Placental pericyte (primary cell): Measurements from ENCODE around the gene NBPF15. TPM values are rescaled to one million over a fixed set of nuclear protein-coding genes. Genes with fewer than 3 reads are reported as not detected.

ENCODE experiments used
- small RNA-seq: library from RNA; depleted of rRNA; stranded (forward); fragments of <200 nt; gene quantifications from one replicate; pipeline ENCODE3, GENCODE V24; 2012; ENCODE audit warnings: low replicate concordance
- total RNA-seq: library from RNA; depleted of rRNA; stranded (reverse); fragments of >200 nt; gene quantifications from 2 replicates; pipeline ENCODE4 v1.2.3, GENCODE V29; 2012

The NBPF15 gene, protein sequence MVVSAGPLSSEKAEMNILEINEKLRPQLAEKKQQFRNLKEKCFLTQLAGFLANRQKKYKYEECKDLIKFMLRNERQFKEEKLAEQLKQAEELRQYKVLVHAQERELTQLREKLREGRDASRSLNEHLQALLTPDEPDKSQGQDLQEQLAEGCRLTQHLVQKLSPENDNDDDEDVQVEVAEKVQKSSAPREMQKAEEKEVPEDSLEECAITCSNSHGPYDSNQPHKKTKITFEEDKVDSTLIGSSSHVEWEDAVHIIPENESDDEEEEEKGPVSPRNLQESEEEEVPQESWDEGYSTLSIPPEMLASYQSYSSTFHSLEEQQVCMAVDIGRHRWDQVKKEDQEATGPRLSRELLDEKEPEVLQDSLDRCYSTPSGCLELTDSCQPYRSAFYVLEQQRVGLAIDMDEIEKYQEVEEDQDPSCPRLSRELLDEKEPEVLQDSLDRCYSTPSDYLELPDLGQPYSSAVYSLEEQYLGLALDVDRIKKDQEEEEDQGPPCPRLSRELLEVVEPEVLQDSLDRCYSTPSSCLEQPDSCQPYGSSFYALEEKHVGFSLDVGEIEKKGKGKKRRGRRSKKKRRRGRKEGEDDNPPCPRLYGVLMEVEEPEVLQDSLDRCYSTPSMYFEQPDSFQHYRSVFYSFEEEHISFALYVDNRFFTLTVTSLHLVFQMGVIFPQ
- 35.2 and 38.4 TPM in 2 replicates for total RNA-seq

DNA sequence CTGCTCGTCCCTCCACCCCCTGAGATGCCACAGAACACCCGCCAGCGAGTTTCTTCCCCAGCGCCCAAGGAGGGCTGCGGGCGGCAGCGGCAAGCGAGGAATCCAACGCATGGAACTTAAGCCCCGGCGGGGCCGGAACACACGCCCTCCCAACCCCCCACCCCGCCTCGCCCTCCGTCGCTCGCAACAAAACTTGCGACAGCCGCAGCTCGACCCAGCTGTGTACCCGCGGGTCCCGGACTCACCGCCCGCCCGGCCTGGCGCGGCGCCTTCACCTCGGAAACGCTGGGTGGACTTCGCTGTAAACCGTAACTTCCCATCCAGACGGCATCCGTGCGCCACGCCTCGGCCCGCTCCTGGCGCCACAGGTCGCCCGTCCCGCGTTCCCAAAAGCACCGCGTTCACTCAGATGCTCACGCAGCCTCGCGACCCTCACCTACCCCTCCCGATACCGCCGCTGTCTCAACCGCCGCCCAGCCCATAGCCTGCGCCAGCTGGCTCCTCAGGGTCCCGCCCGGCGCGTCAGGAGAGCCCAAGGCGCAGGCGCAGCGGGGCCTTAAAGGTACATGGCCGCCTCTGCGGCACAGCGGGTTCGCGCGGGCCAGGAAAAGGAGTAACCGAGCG is at the start of gene NBPF15:
TSS of gene NBPF15 (minus strand) at position 534 of the 624 bp plus-strand sequence. CDS start 21,666 bp downstream, outside the sequence.

Small RNA genes within 50 kb of the gene (small RNA-seq; reads per million reads assigned to genes)
- gene AC246785.4 (not detected), gene RNVU1-15 (107 reads per million, percentile 99 among the genes with 10 or more reads in this experiment)

Other genes with a start within 250 kb of the NBPF15 start
- gene PPIAL4E, start 88.0 kb downstream of the NBPF15 start, total RNA-seq, result not detected in 2 replicates
- not detected in 2 replicates for gene PPIAL4F, start 131.2 kb upstream of the NBPF15 start, total RNA-seq